GM04504 (cell line): ENCODE measurements around the gene DPP6.

Experiments
- DNase-seq: peaks from one replicate; pipeline ENCODE4 v3.0.0-alpha.2; 2012; ENCODE audit warnings: low read depth

DPP6 gene

GRCh38 chr7:154859747-154860620 is 807.8 kb downstream of the DPP6 start:
- no peak for DNase-seq

- DNase-seq, result no peak
Measured at GRCh38 chr7:154860621-154861375, 808.6 kb downstream of the DPP6 start.

- DNase-seq, result no peak
Measured at GRCh38 chr7:154861589-154861988, 809.4 kb downstream of the DPP6 start.

GRCh38 chr7:154862153-154862791 is 810.1 kb downstream of the DPP6 start:
- DNase-seq, result no peak

GRCh38 chr7:154863766-154864522 is 811.7 kb downstream of the DPP6 start:
- DNase-seq, result no peak

- DNase-seq, result no peak
Measured at GRCh38 chr7:154864523-154864891, 812.3 kb downstream of the DPP6 start.

- no peak for DNase-seq
Measured at GRCh38 chr7:154865984-154866685, 813.9 kb downstream of the DPP6 start.

- DNase-seq, result no peak
Measured at GRCh38 chr7:154867068-154867467, 814.9 kb downstream of the DPP6 start.

GRCh38 chr7:154868921-154869320 is 816.7 kb downstream of the DPP6 start:
- DNase-seq, result no peak

- no peak for DNase-seq
Measured at GRCh38 chr7:154869436-154869835, 817.2 kb downstream of the DPP6 start.

- no peak for DNase-seq
Measured at GRCh38 chr7:154871507-154871906, 819.3 kb downstream of the DPP6 start.

GRCh38 chr7:154871928-154872750 is 819.9 kb downstream of the DPP6 start:
- DNase-seq, result no peak

GRCh38 chr7:154872811-154873499 is 820.8 kb downstream of the DPP6 start:
- DNase-seq, result no peak

- no peak for DNase-seq
Measured at GRCh38 chr7:154873500-154874121, 821.4 kb downstream of the DPP6 start.

GRCh38 chr7:154874409-154875113 is 822.4 kb downstream of the DPP6 start:
- no peak for DNase-seq

GRCh38 chr7:154875297-154875696 is 823.1 kb downstream of the DPP6 start:
- no peak for DNase-seq

- DNase-seq, result no peak
Measured at GRCh38 chr7:154876516-154876915, 824.3 kb downstream of the DPP6 start.

- no peak for DNase-seq
Measured at GRCh38 chr7:154877031-154877430, 824.8 kb downstream of the DPP6 start.

GRCh38 chr7:154879629-154880028 is 827.4 kb downstream of the DPP6 start:
- DNase-seq, result no peak
